SK-N-SH (cell line): ENCODE results near the gene GLCCI1. TPM values are rescaled to one million over a fixed set of nuclear protein-coding genes. Genes with fewer than 3 reads are reported as not detected.
A peak's percentile ranks its signal among the peaks of the same experiment; 100 is the strongest.

Experiments
- CTCF ChIA-PET: fragments of 300-600, 350-600 bp; formaldehyde crosslinking; extraction: SDS; loops from one replicate; lab custom pipeline; 2021; lab: Yijun Ruan, JAX
- POLR2A ChIA-PET: fragments of 350-600 bp; sonication (Branson Sonifier 250); formaldehyde crosslinking; extraction: SDS; loops from one replicate; lab custom pipeline; 2020; ENCODE audit warnings: antibody characterized with exemption, inconsistent platforms; lab: Yijun Ruan, JAX
- DNase-seq: peaks from one replicate; pipeline ENCODE4 v3.0.0; 2012
- H2AFZ ChIP-seq: fragments of 200-600 bp; sonication (generic); 2 replicates; pipeline ENCODE4 v1.8.1; 2016; ENCODE audit warnings: antibody characterized with exemption, mild to moderate bottlenecking, low read depth
- H3F3A ChIP-seq: fragments of 200-600 bp; sonication (generic); replicated peaks from 2 replicates; pipeline ENCODE3; 2016; ENCODE audit warnings: antibody characterized with exemption, mild to moderate bottlenecking; ENCODE audit not compliant: insufficient read depth
- H3K27ac ChIP-seq, 2 experiments: fragments of 200-500 bp in 1 of 2; fragments of 200-600 bp in 1 of 2; sonication (Bioruptor generic) in 1 of 2; sonication (generic), shearing (Covaris generic) in 1 of 2; 2 replicates each; pipeline versions ENCODE4 v1.5.1 to v1.6.1; 2014 to 2016; ENCODE audit warnings: low read depth in 2 of 2, inconsistent platforms in 1 of 2, low read length in 1 of 2, mild to moderate bottlenecking in 1 of 2, mixed read lengths in 1 of 2
- H3K27me3 ChIP-seq: fragments of 200-600 bp; sonication (generic), shearing (Covaris generic); 2 replicates; pipeline ENCODE4 v1.6.1; 2016; ENCODE audit warnings: mixed run types; ENCODE audit not compliant: insufficient read depth
- H3K36me3 ChIP-seq, 2 experiments: fragments of 200-500 bp in 1 of 2; fragments of 200-600 bp in 1 of 2; sonication (Bioruptor generic) in 1 of 2; sonication (generic) in 1 of 2; replicated peaks in 1 of 2; 2 replicates each; pipeline versions ENCODE3 to v1.5.1; 2014 to 2016; ENCODE audit warnings: low read length in 1 of 2, mild to moderate bottlenecking in 1 of 2; ENCODE audit not compliant: insufficient read depth in 2 of 2, control insufficient read depth in 1 of 2
- H3K4me1 ChIP-seq, 2 experiments: fragments of 200-500 bp in 1 of 2; fragments of 200-600 bp in 1 of 2; sonication (Bioruptor generic) in 1 of 2; sonication (generic), shearing (Covaris generic) in 1 of 2; 2 replicates each; pipeline versions ENCODE4 v1.5.1 to v1.6.1; 2014 to 2016; ENCODE audit warnings: low read depth in 1 of 2, low read length in 1 of 2, mixed run types in 1 of 2; ENCODE audit not compliant: insufficient read depth in 2 of 2, control insufficient read depth in 1 of 2
- H3K4me2 ChIP-seq: fragments of 200-600 bp; sonication (generic), shearing (Covaris generic); 2 replicates; pipeline ENCODE4 v1.6.1; 2017; ENCODE audit warnings: mixed run types
- H3K4me3 ChIP-seq, 2 experiments: fragments of 200-500 bp in 1 of 2; fragments of 200-600 bp in 1 of 2; sonication (Bioruptor generic) in 1 of 2; sonication (generic), shearing (Covaris generic) in 1 of 2; 2 replicates each; pipeline versions ENCODE4 v1.5.1 to v1.8.1; 2014 to 2016; ENCODE audit warnings: low read depth in 2 of 2, inconsistent platforms in 1 of 2, low read length in 1 of 2, mild to moderate bottlenecking in 1 of 2, mixed read lengths in 1 of 2, moderate library complexity in 1 of 2
- H3K79me2 ChIP-seq: fragments of 200-600 bp; sonication (generic); 2 replicates; pipeline ENCODE4 v1.8.1; 2017; ENCODE audit warnings: mild to moderate bottlenecking; ENCODE audit not compliant: insufficient read depth
- H3K9ac ChIP-seq: fragments of 200-600 bp; sonication (generic); 2 replicates; pipeline ENCODE4 v1.6.1; 2017; ENCODE audit warnings: mixed run types
- H3K9me2 ChIP-seq: fragments of 200-600 bp; sonication (generic); 2 replicates; pipeline ENCODE4 v1.6.1; 2017; ENCODE audit warnings: mixed run types
- H3K9me3 ChIP-seq: fragments of 200-600 bp; sonication (generic); 2 replicates; pipeline ENCODE4 v1.6.1; 2017; ENCODE audit warnings: mixed run types, mild to moderate bottlenecking, moderate library complexity
- H4K20me1 ChIP-seq: fragments of 200-600 bp; sonication (generic); 2 replicates; pipeline ENCODE4 v1.6.1; 2017; ENCODE audit warnings: mild to moderate bottlenecking, mixed run types; ENCODE audit not compliant: insufficient read depth
- EP300 ChIP-seq, 2 experiments: IDR thresholded peaks; 2 replicates each; pipeline versions ENCODE4 v1.4.0 to v1.6.1; 2012; ENCODE audit warnings: borderline replicate concordance in 1 of 2, low read depth in 1 of 2, low read length in 1 of 2
- FOSL2 ChIP-seq: IDR thresholded peaks from 2 replicates; pipeline ENCODE4 v1.4.0; 2012; ENCODE audit warnings: low read depth, mild to moderate bottlenecking, moderate library complexity, borderline replicate concordance
- FOXJ3 ChIP-seq: sonication (generic); formaldehyde crosslinking; IDR thresholded peaks from 2 replicates; pipeline ENCODE4 v1.5.1; 2020; ENCODE audit warnings: mild to moderate bottlenecking, missing genetic modification reagents
- FOXM1 ChIP-seq: IDR thresholded peaks from 2 replicates; pipeline ENCODE4 v1.4.0; 2012; ENCODE audit warnings: low read depth, mild to moderate bottlenecking
- GABPA ChIP-seq: IDR thresholded peaks from 2 replicates; pipeline ENCODE4 v1.4.0; 2012; ENCODE audit warnings: low read depth, mild to moderate bottlenecking
- GATA2 ChIP-seq: sonication (generic); formaldehyde crosslinking; IDR thresholded peaks from 2 replicates; pipeline ENCODE4 v1.5.0; 2020; ENCODE audit warnings: mild to moderate bottlenecking, missing genetic modification reagents
- IRF3 ChIP-seq: fragments of 150-350 bp; IDR thresholded peaks from 2 replicates; pipeline ENCODE4 v1.6.1; 2016; ENCODE audit warnings: mild to moderate bottlenecking, low read depth, low read length
- JUND ChIP-seq: IDR thresholded peaks from 2 replicates; pipeline ENCODE4 v1.4.0; 2012
- MAX ChIP-seq: IDR thresholded peaks from 2 replicates; pipeline ENCODE4 v1.4.0; 2012; ENCODE audit warnings: low read depth
- NFIC ChIP-seq: IDR thresholded peaks from 2 replicates; pipeline ENCODE4 v1.4.0; 2012; ENCODE audit warnings: borderline replicate concordance
- POLR2AphosphoS5 ChIP-seq: IDR thresholded peaks from 2 replicates; pipeline ENCODE4 v1.6.1; 2012; ENCODE audit warnings: low read depth, low read length
- SIN3A ChIP-seq: IDR thresholded peaks from 2 replicates; pipeline ENCODE4 v1.6.1; 2012; ENCODE audit warnings: low read depth, mild to moderate bottlenecking, low read length, moderate library complexity, borderline replicate concordance
- TCF12 ChIP-seq: IDR thresholded peaks from 2 replicates; pipeline ENCODE4 v1.4.0; 2012
- WGBS: methylation state at CpG from one replicate; pipeline ENCODE4 v1.1.6; 2017; ENCODE audit warnings: low lambda C conversion rate; 5-methylcytosine and 5-hydroxymethylcytosine counted together
- polyA plus RNA-seq, 3 experiments: library from polyadenylated mRNA; depleted of rRNA; stranded (reverse); fragments of >200 nt; gene quantifications; 2 replicates each; pipeline ENCODE4 v1.2.3, GENCODE V29; 2012
- TF ChIP-seq, protein P1 (sequence below): fragments of 200-600 bp; sonication (generic); IDR thresholded peaks from 2 replicates; pipeline ENCODE4 v1.6.1; 2017; ENCODE audit warnings: antibody characterized with exemption, mild to moderate bottlenecking, moderate library complexity

Gene GLCCI1
- polyA plus RNA-seq, 1 of the 3 experiments (the other 2 are of a cell fraction), result 5.5 TPM

- CTCF ChIA-PET, result interaction anchor here (0.8 kb wide), 1 partner anchor 21 kb away, joined by 3 read pairs; no protein-coding TSS in a partner anchor
- no peak overlapping the region for H3K4me3 ChIP-seq
- no peaks in the 10 kb centered on the region for H3F3A ChIP-seq
- H4K20me1 ChIP-seq, result no peaks in the 10 kb centered on the region
- no peak for TF ChIP-seq TCF12
- WGBS, result 4% methylated on average over 1 of the region's 1 CpG
- no peaks in the 10 kb centered on the region for H3K9me2 ChIP-seq
- H3K9ac ChIP-seq, result no peak overlapping the region
- no peak for DNase-seq
- no peaks in the 10 kb centered on the region for H3K27me3 ChIP-seq
- no peak overlapping the region for H2AFZ ChIP-seq
- no peak overlapping the region for H3K27ac ChIP-seq
- H3K4me2 ChIP-seq, result no peak overlapping the region
- H3K36me3 ChIP-seq, result peaks cover 0 to 16% of the 10 kb centered on the region in 2 experiments
- H3K79me2 ChIP-seq, result peaks cover 19% of the 10 kb centered on the region
- H3K4me1 ChIP-seq, result peaks cover 0 to 2% of the 10 kb centered on the region in 2 experiments; a peak in 1 of 4 replicates
- H3K9me3 ChIP-seq, result no peaks in the 10 kb centered on the region
- POLR2A ChIA-PET, result no interaction called here
Observed at GRCh38 chr7:8000315-8000941, 31.8 kb downstream of the GLCCI1 start.

GRCh38 chr7:8003077-8003476, 34.5 kb downstream of the GLCCI1 start:
- POLR2A ChIA-PET, result no interaction called here
- no peaks in the 10 kb centered on the region for H4K20me1 ChIP-seq
- no peaks in the 10 kb centered on the region for H3F3A ChIP-seq
- WGBS, result 60% methylated on average over 3 of the region's 3 CpGs
- peaks cover 10% of the 10 kb centered on the region for H3K79me2 ChIP-seq
- no peak for DNase-seq
- no peaks in the 10 kb centered on the region for H3K9me3 ChIP-seq
- no peak overlapping the region for H3K4me3 ChIP-seq
- no peak overlapping the region for H2AFZ ChIP-seq
- no peaks in the 10 kb centered on the region; a peak in 1 of 4 replicates for H3K4me1 ChIP-seq
- H3K4me2 ChIP-seq, result no peak overlapping the region
- CTCF ChIA-PET, result no interaction called here
- H3K9ac ChIP-seq, result no peak overlapping the region
- H3K27ac ChIP-seq, result peak overlapping the region in 1 of 2 experiments; percentile 9; a peak in 1 of 4 replicates
- TF ChIP-seq NFIC (no peak), FOXJ3 (no peak), GATA2 (CRISPR knock-in tag) (no peak), SIN3A (no peak), POLR2AphosphoS5 (no peak), FOXM1 (no peak), IRF3 (no peak), EP300 (IDR thresholded peaks at IDR 0.05; ENCODE audit: borderline replicate concordance in 1 of 2, low read depth in 1 of 2, low read length in 1 of 2) (no peak), FOSL2 (no peak), GABPA (no peak), MAX (no peak), JUND (no peak), TCF12 (no peak)
- TF ChIP-seq, protein P1, sequence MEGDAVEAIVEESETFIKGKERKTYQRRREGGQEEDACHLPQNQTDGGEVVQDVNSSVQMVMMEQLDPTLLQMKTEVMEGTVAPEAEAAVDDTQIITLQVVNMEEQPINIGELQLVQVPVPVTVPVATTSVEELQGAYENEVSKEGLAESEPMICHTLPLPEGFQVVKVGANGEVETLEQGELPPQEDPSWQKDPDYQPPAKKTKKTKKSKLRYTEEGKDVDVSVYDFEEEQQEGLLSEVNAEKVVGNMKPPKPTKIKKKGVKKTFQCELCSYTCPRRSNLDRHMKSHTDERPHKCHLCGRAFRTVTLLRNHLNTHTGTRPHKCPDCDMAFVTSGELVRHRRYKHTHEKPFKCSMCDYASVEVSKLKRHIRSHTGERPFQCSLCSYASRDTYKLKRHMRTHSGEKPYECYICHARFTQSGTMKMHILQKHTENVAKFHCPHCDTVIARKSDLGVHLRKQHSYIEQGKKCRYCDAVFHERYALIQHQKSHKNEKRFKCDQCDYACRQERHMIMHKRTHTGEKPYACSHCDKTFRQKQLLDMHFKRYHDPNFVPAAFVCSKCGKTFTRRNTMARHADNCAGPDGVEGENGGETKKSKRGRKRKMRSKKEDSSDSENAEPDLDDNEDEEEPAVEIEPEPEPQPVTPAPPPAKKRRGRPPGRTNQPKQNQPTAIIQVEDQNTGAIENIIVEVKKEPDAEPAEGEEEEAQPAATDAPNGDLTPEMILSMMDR, result no peak
- no peaks in the 10 kb centered on the region for H3K27me3 ChIP-seq
- H3K9me2 ChIP-seq, result no peaks in the 10 kb centered on the region
- H3K36me3 ChIP-seq, result peaks cover 7 to 36% of the 10 kb centered on the region in 2 experiments
